WTC11 (cell line): Measurements from ENCODE around the gene RNF152. TPM values are rescaled to one million over a fixed set of nuclear protein-coding genes. Genes with fewer than 3 reads are reported as not detected.

Source experiments
- ATAC-seq: fragments of 200-7000 bp; cut with Tn5 transposase; 2 replicates; pipeline ENCODE4 v1.10.0; 2021; ENCODE audit warnings: mild to moderate bottlenecking, moderate library complexity
- CTCF ChIA-PET: fragments of 300-600 bp; sonication (Branson Sonifier 250); formaldehyde crosslinking; loops from one replicate; lab custom pipeline; 2021; ENCODE audit warnings: antibody characterized with exemption; lab: Charles Lee
- POLR2A ChIA-PET: fragments of 350-600 bp; sonication (Branson Sonifier 250); formaldehyde crosslinking; loops from one replicate; lab custom pipeline; 2021; ENCODE audit warnings: antibody characterized with exemption; lab: Charles Lee
- DNase-seq: peaks from one replicate; pipeline ENCODE4 v3.0.0; 2021; ENCODE audit warnings: low spot score
- H3K27ac Mint-ChIP-seq: 2 replicates; pipeline ENCODE4 v1.8.0; 2021; ENCODE audit warnings: mixed read lengths
- H3K27me3 Mint-ChIP-seq: 2 replicates; pipeline ENCODE4 v1.8.0; 2021; ENCODE audit warnings: low read depth, mild to moderate bottlenecking, moderate library complexity, mixed read lengths
- H3K36me3 Mint-ChIP-seq: 2 replicates; pipeline ENCODE4 v1.8.0; 2021; ENCODE audit warnings: mixed read lengths
- H3K4me1 Mint-ChIP-seq: 2 replicates; pipeline ENCODE4 v1.8.0; 2022; ENCODE audit warnings: mixed read lengths
- H3K4me3 Mint-ChIP-seq: 2 replicates; pipeline ENCODE4 v1.8.0; 2021; ENCODE audit warnings: mild to moderate bottlenecking, moderate library complexity, mixed read lengths
- H3K9me3 Mint-ChIP-seq: 2 replicates; pipeline ENCODE4 v1.8.0; 2021; ENCODE audit warnings: mixed read lengths
- CBFB ChIP-seq: sonication (generic); formaldehyde crosslinking; IDR thresholded peaks from 2 replicates; pipeline ENCODE4 v1.8.1; 2022; ENCODE audit warnings: mild to moderate bottlenecking, low read depth, missing genetic modification reagents
- CDX4 ChIP-seq: fragments of 250-450 bp; sonication (Bioruptor Pico); IDR thresholded peaks from 2 replicates; pipeline ENCODE4 v1.9.0; 2021; ENCODE audit warnings: moderate library complexity, mild to moderate bottlenecking, inconsistent platforms, borderline replicate concordance
- CREB1 ChIP-seq: sonication (generic); formaldehyde crosslinking; IDR thresholded peaks from 2 replicates; pipeline ENCODE4 v1.8.0; 2023; ENCODE audit warnings: mild to moderate bottlenecking, missing genetic modification reagents
- E2F5 ChIP-seq: sonication (generic); formaldehyde crosslinking; IDR thresholded peaks from 2 replicates; pipeline ENCODE4 v1.8.1; 2022; ENCODE audit warnings: mild to moderate bottlenecking, moderate library complexity, missing genetic modification reagents
- ESRRA ChIP-seq: sonication (generic); formaldehyde crosslinking; IDR thresholded peaks from 2 replicates; pipeline ENCODE4 v1.8.1; 2022; ENCODE audit warnings: mild to moderate bottlenecking, missing genetic modification reagents, borderline replicate concordance
- GRHL2 ChIP-seq: fragments of 250-450 bp; sonication (Bioruptor Pico); IDR thresholded peaks from 2 replicates; pipeline ENCODE4 v1.8.0; 2022; ENCODE audit warnings: mild to moderate bottlenecking, moderate library complexity; ENCODE audit not compliant: insufficient replicate concordance, severe bottlenecking
- IRF1 ChIP-seq: sonication (generic); formaldehyde crosslinking; IDR thresholded peaks from 2 replicates; pipeline ENCODE4 v1.8.0; 2023; ENCODE audit warnings: missing genetic modification reagents
- KAT7 ChIP-seq: sonication (generic); formaldehyde crosslinking; IDR thresholded peaks from 2 replicates; pipeline ENCODE4 v1.8.1; 2023; ENCODE audit warnings: missing genetic modification reagents, mild to moderate bottlenecking, borderline replicate concordance
- NFYB ChIP-seq: sonication (generic); formaldehyde crosslinking; conservative IDR thresholded peaks from 2 replicates; pipeline ENCODE4 v1.8.0; 2022; ENCODE audit warnings: low read depth, missing genetic modification reagents
- NR3C1 ChIP-seq: sonication (generic); formaldehyde crosslinking; conservative IDR thresholded peaks from 2 replicates; pipeline ENCODE4 v1.8.1; 2023; ENCODE audit warnings: low read depth, mild to moderate bottlenecking, missing genetic modification reagents
- SOX15 ChIP-seq: fragments of 250-450 bp; sonication (Bioruptor Pico); IDR thresholded peaks from 2 replicates; pipeline ENCODE4 v1.9.0; 2021; ENCODE audit warnings: mild to moderate bottlenecking
- SP1 ChIP-seq: sonication (generic); formaldehyde crosslinking; conservative IDR thresholded peaks from 2 replicates; pipeline ENCODE4 v1.8.1; 2022; ENCODE audit warnings: missing genetic modification reagents
- USF1 ChIP-seq: sonication (generic); formaldehyde crosslinking; IDR thresholded peaks from 2 replicates; pipeline ENCODE4 v1.8.0; 2022; ENCODE audit warnings: mild to moderate bottlenecking, missing genetic modification reagents
- USF2 ChIP-seq: sonication (generic); formaldehyde crosslinking; IDR thresholded peaks from 2 replicates; pipeline ENCODE4 v1.8.1; 2023; ENCODE audit warnings: mild to moderate bottlenecking, missing genetic modification reagents, moderate library complexity
- ZMAT4 ChIP-seq: fragments of 250-450 bp; sonication (Bioruptor Pico); IDR thresholded peaks from 2 replicates; pipeline ENCODE4 v1.9.0; 2021; ENCODE audit warnings: mild to moderate bottlenecking
- ZNF219 ChIP-seq: sonication (generic); formaldehyde crosslinking; IDR thresholded peaks from 2 replicates; pipeline ENCODE4 v1.8.0; 2023; ENCODE audit warnings: missing genetic modification reagents, mild to moderate bottlenecking, borderline replicate concordance
- ZNF263 ChIP-seq: sonication (generic); formaldehyde crosslinking; IDR thresholded peaks from 2 replicates; pipeline ENCODE4 v1.8.1; 2022; ENCODE audit warnings: low read depth, mild to moderate bottlenecking, moderate library complexity, missing genetic modification reagents
- ZNF396 ChIP-seq: fragments of 250-450 bp; sonication (Bioruptor Pico); IDR thresholded peaks from 2 replicates; pipeline ENCODE4 v1.8.0; 2021; ENCODE audit warnings: mild to moderate bottlenecking, moderate library complexity, borderline replicate concordance
- ZNF425 ChIP-seq: fragments of 250-450 bp; sonication (Bioruptor Pico); conservative IDR thresholded peaks from 2 replicates; pipeline ENCODE4 v1.9.0; 2021; ENCODE audit warnings: mild to moderate bottlenecking
- ZNF512 ChIP-seq: sonication (generic); formaldehyde crosslinking; IDR thresholded peaks from 2 replicates; pipeline ENCODE4 v1.8.1; 2022; ENCODE audit warnings: missing genetic modification reagents, borderline replicate concordance
- total RNA-seq: library from RNA; stranded (reverse); gene quantifications from 3 replicates; pipeline ENCODE4 v1.2.3, GENCODE V29; 2021

RNF152 gene
- total RNA-seq, 1 experiment from 2014 or later = 3.7 TPM

- no peaks in the 10 kb centered on the region for H3K27me3 Mint-ChIP-seq
- peaks cover 28% of the 10 kb centered on the region for H3K9me3 Mint-ChIP-seq
- H3K27ac Mint-ChIP-seq = no peak overlapping the region
- H3K36me3 Mint-ChIP-seq = peaks cover 10% of the 10 kb centered on the region
- ChIA-PET CTCF (no interaction called here), POLR2A (no interaction called here)
- no peak overlapping the region for H3K4me3 Mint-ChIP-seq
- TF ChIP-seq ZNF219 (CRISPR knock-in tag) (no peak), ESRRA (CRISPR knock-in tag) (no peak), CDX4 (no peak), ZMAT4 (no peak), E2F5 (CRISPR knock-in tag) (no peak), USF1 (CRISPR knock-in tag) (no peak), SOX15 (CRISPR knock-in tag) (no peak), KAT7 (CRISPR knock-in tag) (no peak), NFYB (no peak), IRF1 (CRISPR knock-in tag) (no peak), ZNF425 (no peak), CBFB (CRISPR knock-in tag) (no peak)
- DNase-seq = no peak
- peaks cover 5% of the 10 kb centered on the region for H3K4me1 Mint-ChIP-seq
- no peak for ATAC-seq
These were observed 120.4 kb downstream of the RNF152 start for GRCh38 chr18:61772293-61772848.

GRCh38 chr18:61771861-61772260 is 120.9 kb downstream of the RNF152 start:
- Mint-ChIP-seq H3K4me1 (peaks cover 5% of the 10 kb centered on the region), H3K36me3 (peaks cover 10% of the 10 kb centered on the region), H3K9me3 (peaks cover 28% of the 10 kb centered on the region), H3K27me3 (no peaks in the 10 kb centered on the region), H3K4me3 (no peak overlapping the region), H3K27ac (no peak overlapping the region)
- no peak for ATAC-seq
- CTCF ChIA-PET = no interaction called here
- POLR2A ChIA-PET = no interaction called here
- TF ChIP-seq CREB1 (CRISPR knock-in tag) (no peak), ZNF396 (CRISPR knock-in tag) (no peak)
- DNase-seq = no peak

- no peak for DNase-seq
- peaks cover 5% of the 10 kb centered on the region for H3K4me1 Mint-ChIP-seq
These were observed 122.5 kb downstream of the RNF152 start for GRCh38 chr18:61770279-61770678.

More at GRCh38 chr18:61770279-61770678, 122.5 kb downstream of the RNF152 start:
- TF ChIP-seq ZNF512 (CRISPR knock-in tag) = no peak
- TF ChIP-seq USF2 (CRISPR knock-in tag) = no peak
- no peak for TF ChIP-seq GRHL2 (CRISPR knock-in tag)
- no peak for TF ChIP-seq ZNF396 (CRISPR knock-in tag)
- no peak for TF ChIP-seq NR3C1 (CRISPR knock-in tag)
- no peak for TF ChIP-seq ZNF263 (CRISPR knock-in tag)
- TF ChIP-seq SOX15 (CRISPR knock-in tag) = no peak
- TF ChIP-seq SP1 (CRISPR knock-in tag) = no peak
- TF ChIP-seq, all 79 proteins: peak for 0
- POLR2A ChIA-PET = no interaction called here
- CTCF ChIA-PET = no interaction called here
- H3K27ac Mint-ChIP-seq = no peak overlapping the region
- no peaks in the 10 kb centered on the region for H3K27me3 Mint-ChIP-seq
- H3K9me3 Mint-ChIP-seq = peaks cover 16% of the 10 kb centered on the region
- ATAC-seq = no peak
- H3K4me3 Mint-ChIP-seq = no peak overlapping the region
- no peaks in the 10 kb centered on the region for H3K36me3 Mint-ChIP-seq
